ENCODE data around the gene PDE4D.

The PDE4D gene

GRCh38 chr5:59532979-59533729, 360.4 kb downstream of the PDE4D start:
- in situ Hi-C loops (cut with HindIII; ENCODE audit: low sequenced_read_pairs) = no loop called here

GRCh38 chr5:59529239-59529638, 364.3 kb downstream of the PDE4D start:
- in situ Hi-C loops (cut with HindIII; ENCODE audit: low sequenced_read_pairs) = no loop called here

GRCh38 chr5:59528202-59528862, 365.2 kb downstream of the PDE4D start:
- in situ Hi-C loops (cut with HindIII; ENCODE audit: low sequenced_read_pairs) = no loop called here

- in situ Hi-C loops (cut with HindIII; ENCODE audit: low sequenced_read_pairs) = no loop called here
These were observed 367.6 kb downstream of the PDE4D start for GRCh38 chr5:59525957-59526356.

- in situ Hi-C loops (cut with HindIII; ENCODE audit: low sequenced_read_pairs) = no loop called here
These were observed 368.2 kb downstream of the PDE4D start for GRCh38 chr5:59525311-59525710.

- in situ Hi-C loops (cut with HindIII; ENCODE audit: low sequenced_read_pairs) = no loop called here
These were observed 371.2 kb downstream of the PDE4D start for GRCh38 chr5:59522201-59522831.

- in situ Hi-C loops (cut with HindIII; ENCODE audit: low sequenced_read_pairs) = no loop called here
These were observed 372.1 kb downstream of the PDE4D start for GRCh38 chr5:59521476-59521875.

GRCh38 chr5:59519338-59519737, 374.2 kb downstream of the PDE4D start:
- in situ Hi-C loops (cut with HindIII; ENCODE audit: low sequenced_read_pairs) = no loop called here

GRCh38 chr5:59517926-59518585, 375.5 kb downstream of the PDE4D start:
- in situ Hi-C loops (cut with HindIII; ENCODE audit: low sequenced_read_pairs) = no loop called here

GRCh38 chr5:59516161-59516560, 377.4 kb downstream of the PDE4D start:
- in situ Hi-C loops (cut with HindIII; ENCODE audit: low sequenced_read_pairs) = no loop called here

- in situ Hi-C loops (cut with HindIII; ENCODE audit: low sequenced_read_pairs) = no loop called here
These were observed 387.1 kb downstream of the PDE4D start for GRCh38 chr5:59506285-59506877.

- in situ Hi-C loops (cut with HindIII; ENCODE audit: low sequenced_read_pairs) = no loop called here
These were observed 389.5 kb downstream of the PDE4D start for GRCh38 chr5:59504043-59504442.

- in situ Hi-C loops (cut with HindIII; ENCODE audit: low sequenced_read_pairs) = no loop called here
These were observed 390.3 kb downstream of the PDE4D start for GRCh38 chr5:59503220-59503619.

- in situ Hi-C loops (cut with HindIII; ENCODE audit: low sequenced_read_pairs) = no loop called here
These were observed 392.2 kb downstream of the PDE4D start for GRCh38 chr5:59501316-59501715.

- in situ Hi-C loops (cut with HindIII; ENCODE audit: low sequenced_read_pairs) = no loop called here
These were observed 393.5 kb downstream of the PDE4D start for GRCh38 chr5:59500014-59500413.

GRCh38 chr5:59497207-59497606, 396.3 kb downstream of the PDE4D start:
- in situ Hi-C loops (cut with HindIII; ENCODE audit: low sequenced_read_pairs) = no loop called here

- in situ Hi-C loops (cut with HindIII; ENCODE audit: low sequenced_read_pairs) = no loop called here
These were observed 396.9 kb downstream of the PDE4D start for GRCh38 chr5:59496524-59497134.

- in situ Hi-C loops (cut with HindIII; ENCODE audit: low sequenced_read_pairs) = no loop called here
These were observed 401.6 kb downstream of the PDE4D start for GRCh38 chr5:59491945-59492344.

- in situ Hi-C loops (cut with HindIII; ENCODE audit: low sequenced_read_pairs) = no loop called here
These were observed 404.0 kb downstream of the PDE4D start for GRCh38 chr5:59489551-59489950.
